HUDEP-2 (cell line): ENCODE measurements around the gene CYTH1.
"Not testable (repeated sequence)": the region's sequence is repeated elsewhere in the genome, so short reads cannot be mapped to it uniquely, and the experiment has no call there.

Experiments used
- DNase-seq, 76 experiments: peaks; one replicate each; lab custom pipeline; 2025; ENCODE audit not compliant: unreplicated experiment in 76 of 76; lab: John Stamatoyannopoulos, UW

Gene CYTH1

GRCh38 chr17:78675316-78675616, 106.8 kb downstream of the CYTH1 start:
- DNase-seq = no peak

- peak in 1 of 76 experiments; percentile 4 for DNase-seq
Measured at GRCh38 chr17:78674595-78675315, 107.3 kb downstream of the CYTH1 start.

DNA sequence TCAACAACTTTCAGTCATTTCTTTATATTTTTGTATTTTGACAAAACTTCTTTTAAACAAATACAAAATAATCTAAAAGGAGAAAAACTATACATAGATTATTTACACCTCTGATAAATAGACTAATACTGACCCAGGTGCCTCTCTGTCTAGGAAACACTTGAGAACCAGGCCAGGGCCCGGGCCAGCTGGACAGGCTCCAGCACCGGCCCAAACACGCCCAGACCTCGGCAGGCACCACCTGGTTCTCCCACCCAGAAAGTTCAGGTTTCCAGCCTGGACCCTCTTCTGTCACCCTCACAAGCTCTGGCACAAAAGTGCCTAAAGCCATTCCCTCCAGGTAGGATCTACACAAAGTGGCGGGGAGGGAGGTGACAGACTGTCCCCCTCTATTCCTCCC, 107.9 kb downstream of the CYTH1 start:
- no peak for DNase-seq

DNA sequence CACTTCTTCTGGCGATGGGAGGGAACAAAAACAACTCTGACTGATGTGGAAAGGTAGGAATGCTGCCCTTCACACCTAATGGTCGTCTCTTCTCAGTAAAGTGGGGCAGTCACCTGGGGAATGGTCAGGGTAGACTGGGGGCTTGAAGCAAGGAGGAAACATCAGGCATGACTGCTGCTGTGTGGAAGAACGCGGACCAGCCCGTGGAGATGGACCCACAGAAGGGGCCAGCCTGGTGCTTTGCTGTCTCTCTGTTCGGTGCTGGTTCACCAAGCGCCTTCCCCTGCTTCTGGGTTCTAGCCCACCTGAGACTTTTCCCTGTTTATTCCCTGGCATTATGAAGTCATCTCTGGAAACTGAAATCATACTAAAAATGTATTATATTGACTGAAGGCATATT, 108.7 kb downstream of the CYTH1 start:
- DNase-seq = peak in 1 of 76 experiments; percentile 0

DNA sequence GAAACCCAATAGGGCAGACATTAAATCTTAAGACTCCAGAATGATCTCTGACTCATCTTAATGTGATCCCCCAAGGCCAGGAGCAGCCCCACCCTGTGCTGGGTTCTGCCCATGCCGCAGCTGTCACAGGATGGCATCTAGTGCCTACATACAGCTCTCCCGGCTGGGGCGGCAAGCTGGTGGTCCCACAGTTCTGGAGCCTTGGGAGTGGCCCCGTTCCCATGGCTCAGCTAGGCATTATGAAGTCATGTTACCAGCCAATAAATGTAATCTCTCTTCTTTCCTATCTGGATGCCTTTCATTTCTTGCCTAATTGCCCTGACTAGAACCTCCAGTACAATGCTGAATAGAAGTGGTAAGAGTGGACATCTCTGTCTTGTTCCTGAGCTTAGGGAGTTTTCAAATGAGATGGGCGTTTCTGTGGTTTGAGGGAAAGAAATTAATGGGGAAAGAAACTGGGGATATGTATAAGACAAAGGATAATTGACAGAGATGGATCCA, 109.2 kb downstream of the CYTH1 start:
- peak in 1 of 76 experiments; percentile 1 for DNase-seq

DNA sequence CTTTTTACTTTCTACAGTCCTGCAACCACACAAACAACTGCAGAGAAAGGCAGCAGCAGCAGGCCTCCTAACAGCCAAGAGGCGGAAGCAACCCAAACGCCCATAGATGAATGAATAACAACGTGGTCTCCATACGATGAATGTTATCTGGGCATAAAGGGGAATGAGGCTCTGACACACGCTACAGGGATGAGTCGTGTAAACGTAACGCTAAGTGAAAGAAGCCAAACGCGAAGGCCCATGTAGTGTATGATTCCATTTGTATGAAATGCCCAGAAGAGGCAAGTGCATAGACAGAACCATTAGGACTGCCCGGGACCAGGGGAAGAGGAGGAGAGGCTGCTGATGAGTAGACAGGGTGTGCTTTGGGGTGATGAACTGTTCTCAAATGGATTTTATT, 110.1 kb downstream of the CYTH1 start:
- DNase-seq = no peak

DNA sequence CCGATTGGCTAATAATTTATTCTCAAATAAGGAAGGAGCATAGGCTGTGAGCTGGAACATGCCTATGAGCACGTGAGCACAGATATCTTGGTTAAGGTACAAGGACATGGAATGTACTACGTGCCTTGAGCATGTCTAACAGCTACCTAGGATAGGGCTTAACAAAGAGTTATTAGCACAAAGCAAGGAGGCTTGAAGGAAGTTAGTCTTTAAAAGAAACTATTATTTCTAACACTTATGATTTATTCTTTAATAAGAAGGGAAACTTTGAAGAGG, 110.4 kb downstream of the CYTH1 start:
- DNase-seq = not testable (repeated sequence)

- no peak for DNase-seq
Measured at GRCh38 chr17:78670850-78671725, 111.0 kb downstream of the CYTH1 start.

- no peak for DNase-seq
Measured at GRCh38 chr17:78669975-78670518, 112.0 kb downstream of the CYTH1 start.

DNA sequence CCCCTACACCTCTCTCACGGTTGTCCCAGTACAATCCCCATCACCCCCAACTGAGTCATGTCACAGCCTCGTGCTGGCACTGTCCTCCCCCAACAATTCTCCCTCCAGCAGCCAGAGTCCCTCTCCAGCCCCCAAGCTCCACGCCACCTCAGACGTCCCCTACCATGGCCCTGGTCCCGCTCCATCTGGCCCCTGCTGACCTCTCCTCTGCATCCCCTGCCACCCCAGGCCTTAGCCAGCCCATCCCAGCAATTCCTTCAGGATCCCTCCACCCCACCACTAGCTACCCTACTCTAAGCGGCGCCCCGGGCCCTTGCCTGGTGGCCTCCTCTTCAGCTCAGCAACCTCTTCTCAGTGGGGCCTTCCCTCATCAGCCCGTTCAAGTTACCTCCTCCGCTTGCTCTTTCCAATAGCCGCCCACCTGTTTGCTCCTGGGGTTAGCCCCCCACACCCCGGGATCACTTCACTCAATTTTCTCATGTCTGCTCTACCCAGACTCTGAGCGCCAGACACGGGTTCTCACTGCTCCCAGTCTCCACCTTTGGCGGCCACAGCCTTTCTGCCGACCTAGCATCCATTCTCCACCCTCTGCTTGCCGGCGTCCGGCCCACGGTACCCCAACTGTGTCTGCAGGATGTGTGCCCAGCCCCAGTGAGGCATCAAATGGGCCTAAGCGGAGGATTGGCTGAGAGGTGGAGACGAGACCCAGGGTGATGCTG, 112.7 kb downstream of the CYTH1 start:
- no peak for DNase-seq

DNA sequence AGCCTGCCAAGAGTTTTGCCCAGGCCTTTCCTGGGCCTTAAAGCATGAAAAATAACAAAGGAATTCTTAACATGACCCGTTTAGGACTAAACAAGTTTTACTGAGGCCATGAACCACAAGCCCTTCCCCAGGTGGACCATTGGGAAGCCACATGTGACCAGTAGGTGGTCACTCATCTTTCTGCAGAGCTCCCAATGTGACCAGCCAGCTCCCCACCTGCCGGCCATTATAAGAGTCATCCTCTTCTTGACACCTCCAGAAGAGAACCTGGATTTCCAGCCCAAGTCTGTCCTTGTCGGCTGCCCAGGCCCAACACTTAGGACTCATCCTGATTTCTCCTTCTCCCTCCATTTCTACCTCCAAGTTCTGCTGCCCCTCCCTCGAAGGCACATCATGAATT, 113.2 kb downstream of the CYTH1 start:
- no peak for DNase-seq

DNA sequence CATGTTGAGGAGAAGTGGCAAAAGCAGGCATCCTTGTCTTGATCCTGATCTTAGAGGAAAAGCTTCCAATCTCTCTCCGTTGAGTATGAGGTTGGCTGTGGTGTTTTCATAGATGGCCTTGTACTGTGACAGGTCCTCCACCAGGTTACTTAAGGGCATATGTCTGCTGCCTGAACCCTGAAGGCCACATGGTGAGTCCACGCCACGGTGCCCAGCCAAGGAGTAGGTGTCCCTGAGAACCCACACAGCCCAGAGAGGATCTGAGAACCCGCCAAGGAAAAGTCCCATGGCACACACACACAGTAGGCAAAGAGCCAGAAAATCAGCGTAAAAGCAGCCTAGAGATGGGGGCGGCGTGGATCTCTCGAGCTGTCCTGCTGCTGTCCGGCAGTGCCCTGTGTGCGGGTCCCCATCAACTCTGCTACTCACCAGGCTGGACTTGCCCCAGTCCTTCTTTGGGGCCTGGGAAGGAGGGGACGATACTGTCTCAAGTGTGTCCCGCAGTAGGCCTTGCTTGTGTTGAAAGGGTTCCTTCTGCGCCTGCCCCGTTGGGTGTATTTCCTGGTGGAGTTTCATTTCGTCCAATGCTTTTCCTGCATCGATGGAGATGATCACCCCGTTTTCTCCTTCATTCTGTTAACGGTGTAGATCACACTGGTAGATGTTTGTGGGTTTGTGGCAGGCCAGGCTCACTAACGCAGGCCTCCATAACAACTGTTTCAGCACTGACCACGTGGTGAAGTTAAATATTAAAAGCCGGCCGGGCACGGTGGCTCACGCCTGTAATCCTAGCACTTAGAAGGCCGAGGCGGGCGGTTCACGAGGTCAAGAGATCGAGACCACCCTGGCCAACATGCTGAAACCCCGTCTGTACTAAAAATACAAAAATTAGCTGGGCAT, 114.1 kb downstream of the CYTH1 start:
- DNase-seq = no peak

DNA sequence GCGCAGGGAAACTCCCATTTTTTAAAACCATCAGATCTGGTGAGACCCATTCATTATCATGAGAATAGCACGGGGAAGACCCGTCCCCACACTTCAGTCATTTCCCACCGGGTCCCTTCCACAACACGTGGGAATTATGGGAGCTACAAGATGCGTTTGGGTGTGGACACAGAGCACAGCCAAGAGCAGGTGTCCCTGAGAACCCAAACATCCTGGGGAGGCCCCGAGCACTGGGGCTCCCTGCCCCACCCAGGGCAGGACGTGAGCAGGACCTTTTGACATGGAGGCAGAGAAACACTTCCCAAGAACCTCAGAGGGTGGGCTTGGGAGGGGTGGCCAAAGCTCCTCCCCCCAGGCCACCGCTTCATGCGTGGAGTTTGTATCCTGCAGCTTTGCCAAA, 115.0 kb downstream of the CYTH1 start:
- no peak for DNase-seq

- DNase-seq = peak in 71 of 76 experiments; percentile 15 to 78 (median 55)
Measured at GRCh38 chr17:78665952-78666920, 115.8 kb downstream of the CYTH1 start.

GRCh38 chr17:78665387-78665951, 116.6 kb downstream of the CYTH1 start:
- peak in 2 of 76 experiments; percentile 15 to 25 for DNase-seq

DNA sequence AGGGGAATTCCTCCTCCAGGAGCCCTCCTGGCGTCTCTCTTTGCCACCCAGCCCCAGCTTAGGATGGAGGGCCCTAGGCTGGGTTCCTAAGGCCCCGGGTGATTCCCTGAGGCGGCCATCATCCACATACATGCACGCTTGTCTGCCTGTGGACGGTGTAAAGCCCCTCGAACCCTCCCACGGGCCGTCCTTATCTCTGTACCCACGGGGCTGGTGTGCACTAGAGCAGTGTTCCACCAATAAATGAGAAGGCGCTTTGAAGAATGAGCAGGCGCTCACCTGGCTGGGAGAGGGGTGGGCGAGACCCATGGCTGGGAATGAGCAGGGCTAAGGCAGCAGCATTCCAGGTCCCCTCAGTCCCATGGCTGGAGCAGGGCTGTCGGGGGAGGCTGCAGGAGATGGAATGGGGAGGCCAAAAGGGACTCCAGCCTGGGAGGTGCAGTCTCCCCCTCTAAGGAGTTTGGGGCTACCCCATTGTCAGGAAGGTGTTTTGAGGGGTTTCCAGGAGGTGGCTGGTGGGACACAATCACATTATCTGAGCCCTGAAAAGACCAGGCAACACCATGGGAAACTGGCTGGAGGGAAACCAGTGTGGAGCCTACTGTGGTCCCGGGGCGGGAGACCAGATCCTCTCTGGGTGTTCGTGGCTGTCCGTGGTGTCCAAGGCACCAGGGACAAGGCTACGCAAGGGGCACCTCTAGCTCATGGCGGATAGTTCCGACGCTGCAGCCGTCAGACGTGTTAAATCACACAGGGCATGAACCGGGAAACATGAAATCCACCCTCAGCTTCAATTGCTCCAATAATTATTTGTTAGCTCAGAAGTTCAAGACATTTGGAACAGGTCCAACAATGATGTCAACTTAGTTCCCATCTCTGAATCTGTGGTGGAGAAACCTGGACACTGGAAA, 117.3 kb downstream of the CYTH1 start:
- DNase-seq = peak in 1 of 76 experiments; percentile 7

GRCh38 chr17:78661093-78661770, 120.8 kb downstream of the CYTH1 start:
- no peak for DNase-seq
